ENCODE results near the gene NKX1-1.
"Not testable (repeated sequence)": the region's sequence is repeated elsewhere in the genome, so short reads cannot be mapped to it uniquely, and the experiment has no call there.

Gene NKX1-1

GRCh38 chr4:1375051-1375721, 31.1 kb downstream of the NKX1-1 start:
- no peak overlapping the region for H3K27ac Mint-ChIP-seq (ENCODE audit: low read depth)
- no peak overlapping the region for H3K4me3 Mint-ChIP-seq
- H3K9me3 Mint-ChIP-seq = no peaks in the 10 kb centered on the region
- H3K36me3 Mint-ChIP-seq (ENCODE audit: insufficient read depth) = peaks cover 10% of the 10 kb centered on the region
- ATAC-seq (replicated peaks; ENCODE audit: extremely low read depth, poor library complexity, severe bottlenecking) (no peak), DNase-seq (ENCODE audit: low spot score in 2 of 2) (no peak)
- H3K4me1 Mint-ChIP-seq = peaks cover 7% of the 10 kb centered on the region
- no peaks in the 10 kb centered on the region for H3K27me3 Mint-ChIP-seq

DNA sequence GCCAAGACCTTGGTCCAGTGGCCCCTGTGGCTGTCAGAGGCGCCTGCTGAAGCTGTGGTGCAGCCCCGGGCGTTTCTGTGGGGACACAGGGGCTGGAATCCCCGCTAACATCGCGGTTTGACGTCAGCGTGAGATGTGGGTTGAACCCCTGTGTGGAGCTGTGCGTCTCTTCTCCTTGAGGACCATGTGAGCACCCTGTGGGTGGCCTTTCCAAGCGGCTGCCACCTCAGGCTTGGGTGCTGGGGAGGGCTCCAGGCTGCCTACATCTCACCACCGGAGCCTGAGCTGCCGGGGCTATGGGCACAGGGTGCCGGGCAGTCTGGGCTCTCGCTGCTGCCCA, 31.6 kb downstream of the NKX1-1 start:
- Mint-ChIP-seq H3K9me3 (no peaks in the 10 kb centered on the region), H3K4me3 (no peak overlapping the region), H3K27me3 (no peaks in the 10 kb centered on the region), H3K4me1 (peaks cover 8% of the 10 kb centered on the region), H3K27ac (ENCODE audit: low read depth) (no peak overlapping the region), H3K36me3 (ENCODE audit: insufficient read depth) (peaks cover 11% of the 10 kb centered on the region)
- no peak for ATAC-seq (replicated peaks; ENCODE audit: extremely low read depth, poor library complexity, severe bottlenecking)
- no peak for DNase-seq (ENCODE audit: low spot score in 2 of 2)

DNA sequence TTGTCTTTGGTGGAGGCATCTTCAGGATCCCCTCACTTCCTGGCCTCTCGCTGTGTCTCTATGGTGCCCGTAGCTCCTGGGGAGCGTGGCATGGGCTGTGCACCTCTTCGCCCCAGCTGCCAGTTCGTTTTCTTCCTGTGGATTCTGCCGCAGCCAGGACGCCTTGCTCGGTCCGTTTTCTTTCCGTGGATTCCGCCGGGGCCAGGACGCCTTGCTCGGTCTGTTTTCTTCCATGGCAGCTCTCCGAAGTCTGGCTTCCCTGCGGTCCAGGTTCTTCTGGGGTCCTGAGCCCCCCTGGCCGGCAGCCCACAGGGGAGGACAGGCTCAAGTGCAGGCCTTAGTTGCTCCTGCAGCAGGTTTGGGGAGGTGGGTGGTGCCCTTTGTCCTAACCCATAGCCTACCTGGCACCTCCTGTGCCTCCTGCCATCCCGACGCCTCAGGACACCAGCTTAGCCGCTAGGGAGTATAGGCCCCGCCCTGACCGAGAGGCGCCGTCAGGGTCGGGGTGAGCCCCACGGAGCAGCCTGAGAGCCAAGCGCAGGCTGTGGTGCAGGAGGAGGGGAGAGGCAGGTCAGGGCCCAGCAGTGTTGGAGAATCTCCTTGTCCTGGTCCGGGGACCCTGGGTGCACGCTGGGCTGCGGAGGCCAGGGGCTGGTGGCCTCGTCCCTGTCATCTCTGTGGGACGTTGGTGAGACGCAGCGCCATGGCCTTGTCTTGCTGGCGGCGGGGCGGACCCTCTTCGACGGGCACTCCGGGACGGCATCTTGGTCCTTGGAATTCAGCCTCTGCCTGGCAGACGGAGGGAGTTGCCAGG, 32.1 kb downstream of the NKX1-1 start:
- Mint-ChIP-seq H3K4me1 (peaks cover 11% of the 10 kb centered on the region), H3K27me3 (no peaks in the 10 kb centered on the region), H3K27ac (ENCODE audit: low read depth) (no peak overlapping the region), H3K36me3 (ENCODE audit: insufficient read depth) (peaks cover 13% of the 10 kb centered on the region), H3K4me3 (no peak overlapping the region), H3K9me3 (no peaks in the 10 kb centered on the region)
- DNase-seq (ENCODE audit: low spot score in 2 of 2) = no peak
- ATAC-seq (replicated peaks; ENCODE audit: extremely low read depth, poor library complexity, severe bottlenecking) = no peak

GRCh38 chr4:1372576-1372975, 33.7 kb downstream of the NKX1-1 start:
- not testable (repeated sequence) for H3K27me3 Mint-ChIP-seq; H3K9me3 Mint-ChIP-seq; H3K27ac Mint-ChIP-seq (ENCODE audit: low read depth); ATAC-seq (replicated peaks; ENCODE audit: extremely low read depth, poor library complexity, severe bottlenecking); DNase-seq (ENCODE audit: low spot score in 2 of 2); H3K4me3 Mint-ChIP-seq
- H3K36me3 Mint-ChIP-seq (ENCODE audit: insufficient read depth) = peaks cover 13% of the 10 kb centered on the region
- H3K4me1 Mint-ChIP-seq = peaks cover 11% of the 10 kb centered on the region

DNA sequence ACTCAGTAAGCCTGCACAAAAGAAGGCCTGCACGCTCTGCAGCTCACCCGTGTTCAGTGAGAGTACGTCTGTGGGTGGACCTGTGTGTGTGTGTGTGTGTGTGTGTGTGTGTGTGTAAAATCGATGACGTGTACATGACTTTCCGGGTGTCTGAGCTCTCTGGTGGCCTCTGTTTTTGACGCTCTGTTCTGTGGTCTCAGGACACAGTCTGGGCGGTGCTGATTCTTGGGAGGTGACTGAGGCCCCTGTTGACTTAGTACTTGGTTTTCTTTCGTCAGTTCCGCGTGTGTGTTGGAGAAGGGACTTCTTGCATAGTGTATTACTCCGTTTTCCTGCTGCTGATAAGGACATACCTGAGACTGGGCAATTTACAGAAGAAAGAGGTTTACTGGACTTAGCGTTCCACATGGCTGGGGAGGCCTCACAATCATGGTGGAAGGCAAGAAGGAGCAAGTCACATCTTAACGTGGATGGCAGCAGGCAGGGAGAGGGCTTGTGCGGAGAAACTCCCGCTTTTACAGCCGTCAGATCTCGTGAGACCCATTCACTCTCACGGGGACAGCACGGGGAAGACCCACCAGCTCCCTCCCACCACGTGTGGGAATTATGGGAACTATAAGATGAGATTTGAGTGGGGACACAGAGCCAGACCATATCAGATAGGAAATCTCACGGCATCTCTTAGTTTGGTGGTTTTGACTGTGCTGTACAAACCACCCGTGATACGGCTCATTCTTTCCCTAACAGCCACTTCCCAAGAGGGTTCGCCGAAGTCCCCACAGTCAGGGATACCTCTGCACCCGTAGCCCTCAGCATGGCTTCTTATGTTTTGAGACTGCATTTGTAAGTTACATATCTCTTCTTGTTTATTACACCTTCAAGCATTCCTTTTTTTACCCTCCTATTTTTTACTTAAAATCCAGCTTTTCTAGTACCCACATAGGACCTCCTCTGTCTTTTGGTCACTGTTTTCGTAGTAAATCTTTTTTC, 34.8 kb downstream of the NKX1-1 start:
- DNase-seq (ENCODE audit: low spot score in 2 of 2) (no peak), ATAC-seq (replicated peaks; ENCODE audit: extremely low read depth, poor library complexity, severe bottlenecking) (no peak)
- Mint-ChIP-seq H3K27ac (ENCODE audit: low read depth) (no peak overlapping the region), H3K4me3 (no peak overlapping the region), H3K9me3 (no peaks in the 10 kb centered on the region), H3K27me3 (no peaks in the 10 kb centered on the region), H3K4me1 (peaks cover 11% of the 10 kb centered on the region), H3K36me3 (ENCODE audit: insufficient read depth) (peaks cover 13% of the 10 kb centered on the region)

GRCh38 chr4:1370321-1371124, 35.7 kb downstream of the NKX1-1 start:
- Mint-ChIP-seq H3K36me3 (ENCODE audit: insufficient read depth) (peaks cover 13% of the 10 kb centered on the region), H3K9me3 (no peaks in the 10 kb centered on the region), H3K27ac (ENCODE audit: low read depth) (no peak overlapping the region), H3K4me1 (peaks cover 11% of the 10 kb centered on the region), H3K4me3 (no peak overlapping the region), H3K27me3 (no peaks in the 10 kb centered on the region)
- no peak for ATAC-seq (replicated peaks; ENCODE audit: extremely low read depth, poor library complexity, severe bottlenecking)
- DNase-seq (ENCODE audit: low spot score in 2 of 2) = no peak

- Mint-ChIP-seq H3K4me1 (peaks cover 11% of the 10 kb centered on the region), H3K27ac (ENCODE audit: low read depth) (no peak overlapping the region), H3K9me3 (no peaks in the 10 kb centered on the region), H3K36me3 (ENCODE audit: insufficient read depth) (peaks cover 9% of the 10 kb centered on the region), H3K4me3 (no peak overlapping the region), H3K27me3 (no peaks in the 10 kb centered on the region)
- ATAC-seq (replicated peaks; ENCODE audit: extremely low read depth, poor library complexity, severe bottlenecking) (no peak), DNase-seq (ENCODE audit: low spot score in 2 of 2) (no peak)
Measured at GRCh38 chr4:1369479-1370079, 36.7 kb downstream of the NKX1-1 start.

- Mint-ChIP-seq H3K9me3 (no peaks in the 10 kb centered on the region), H3K36me3 (ENCODE audit: insufficient read depth) (peaks cover 9% of the 10 kb centered on the region)
Measured at GRCh38 chr4:1369091-1369450, 37.2 kb downstream of the NKX1-1 start.

DNA sequence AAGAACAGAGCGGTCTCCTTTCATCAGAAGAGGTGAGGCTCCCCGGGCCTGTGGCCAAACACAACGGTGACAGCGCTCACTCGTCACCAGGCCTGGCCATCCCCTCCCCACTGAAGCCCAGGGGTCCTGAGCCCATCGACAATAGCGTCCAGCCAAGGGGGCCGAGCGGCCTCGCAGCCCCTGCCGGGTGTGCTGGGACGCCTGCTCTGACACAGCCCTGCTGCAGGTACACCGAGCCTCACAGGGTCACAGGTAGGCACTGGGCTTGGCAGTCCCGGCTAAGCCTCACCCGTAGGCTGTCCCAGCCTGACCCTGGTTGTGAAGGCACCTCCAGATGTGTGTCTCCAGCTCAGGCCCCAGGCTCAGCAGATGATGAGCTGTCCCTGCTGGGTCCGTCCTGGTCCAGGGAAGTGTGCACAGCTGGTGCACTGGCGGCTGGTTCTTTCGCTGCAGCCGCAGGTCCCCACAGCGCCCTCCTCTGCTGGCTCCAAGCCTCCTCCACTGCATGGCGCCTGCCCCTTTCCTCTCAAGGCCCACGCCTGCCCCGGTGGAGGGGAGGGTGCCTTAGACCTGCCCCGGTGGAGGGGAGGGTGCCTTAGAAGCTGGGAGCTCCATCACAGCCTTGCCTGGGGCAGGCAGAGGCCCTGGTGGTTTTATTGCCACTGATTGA, 37.7 kb downstream of the NKX1-1 start:
- ATAC-seq (replicated peaks; ENCODE audit: extremely low read depth, poor library complexity, severe bottlenecking) = no peak
- peaks cover 7% of the 10 kb centered on the region for H3K4me1 Mint-ChIP-seq
- no peak overlapping the region for H3K27ac Mint-ChIP-seq (ENCODE audit: low read depth)

More at GRCh38 chr4:1369091-1369450, 37.2 kb downstream of the NKX1-1 start:
- Mint-ChIP-seq H3K4me3 (no peak overlapping the region), H3K27ac (ENCODE audit: low read depth) (no peak overlapping the region), H3K27me3 (no peaks in the 10 kb centered on the region), H3K4me1 (peaks cover 11% of the 10 kb centered on the region)
- no peak for DNase-seq (ENCODE audit: low spot score in 2 of 2)
- no peak for ATAC-seq (replicated peaks; ENCODE audit: extremely low read depth, poor library complexity, severe bottlenecking)

GRCh38 chr4:1367936-1368289, 38.3 kb downstream of the NKX1-1 start:
- peaks cover 6% of the 10 kb centered on the region for H3K36me3 Mint-ChIP-seq (ENCODE audit: insufficient read depth)
- no peaks in the 10 kb centered on the region for H3K9me3 Mint-ChIP-seq
- no peak overlapping the region for H3K27ac Mint-ChIP-seq (ENCODE audit: low read depth)
- DNase-seq (ENCODE audit: low spot score in 2 of 2) (no peak), ATAC-seq (replicated peaks; ENCODE audit: extremely low read depth, poor library complexity, severe bottlenecking) (no peak)
- no peaks in the 10 kb centered on the region for H3K27me3 Mint-ChIP-seq
- no peak overlapping the region for H3K4me3 Mint-ChIP-seq
- H3K4me1 Mint-ChIP-seq = peaks cover 4% of the 10 kb centered on the region

More for the DNA sequence above, 37.7 kb downstream of the NKX1-1 start:
- no peak for DNase-seq (ENCODE audit: low spot score in 2 of 2)
- Mint-ChIP-seq H3K36me3 (ENCODE audit: insufficient read depth) (peaks cover 6% of the 10 kb centered on the region), H3K4me3 (no peak overlapping the region), H3K27me3 (no peaks in the 10 kb centered on the region), H3K9me3 (no peaks in the 10 kb centered on the region)

DNA sequence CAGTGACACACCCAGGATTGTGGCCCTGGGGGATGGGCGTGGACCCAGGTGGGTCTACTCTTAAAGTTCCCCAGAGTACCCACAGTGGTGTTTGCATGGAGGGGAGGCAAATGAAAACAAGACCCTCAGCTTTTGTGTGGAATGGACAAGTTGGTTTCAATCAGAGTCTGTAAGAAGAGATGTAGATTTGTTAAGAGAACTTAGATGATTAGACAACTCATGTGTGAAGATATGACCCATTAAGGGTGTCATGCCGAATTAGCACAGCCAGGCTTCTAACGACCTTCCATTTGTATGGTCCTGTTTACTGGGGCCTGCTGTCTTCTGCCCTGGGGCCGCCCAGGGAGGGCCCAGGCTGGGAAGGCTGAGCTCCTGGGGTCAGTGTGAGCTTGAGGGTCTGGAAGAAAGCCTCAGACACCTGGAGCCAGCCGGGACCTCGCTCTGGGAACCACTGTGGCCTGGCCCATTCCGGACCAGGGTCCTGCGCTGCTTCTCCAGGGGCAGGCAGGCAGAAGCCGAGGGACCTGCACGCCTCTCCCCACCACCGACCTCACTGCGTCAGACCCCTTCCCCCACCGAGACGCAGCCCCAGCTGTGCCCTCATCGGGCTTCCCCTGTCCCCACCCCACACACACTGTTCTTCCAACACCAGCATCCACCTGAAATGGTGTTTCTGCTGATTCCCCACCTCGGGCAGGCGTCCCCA, 38.9 kb downstream of the NKX1-1 start:
- H3K9me3 Mint-ChIP-seq = no peaks in the 10 kb centered on the region
- no peak overlapping the region for H3K27ac Mint-ChIP-seq (ENCODE audit: low read depth)
- DNase-seq (ENCODE audit: low spot score in 2 of 2) (no peak), ATAC-seq (replicated peaks; ENCODE audit: extremely low read depth, poor library complexity, severe bottlenecking) (no peak)
- no peaks in the 10 kb centered on the region for H3K27me3 Mint-ChIP-seq
- peaks cover 8% of the 10 kb centered on the region for H3K36me3 Mint-ChIP-seq (ENCODE audit: insufficient read depth)
- peaks cover 4% of the 10 kb centered on the region for H3K4me1 Mint-ChIP-seq
- H3K4me3 Mint-ChIP-seq = no peak overlapping the region

Measured in central memory CD8-positive, alpha-beta T cell (primary cell).